Measurements from ENCODE around the gene WFIKKN2.
"Not testable (repeated sequence)": the region's sequence is repeated elsewhere in the genome, so short reads cannot be mapped to it uniquely, and the experiment has no call there.

DNA sequence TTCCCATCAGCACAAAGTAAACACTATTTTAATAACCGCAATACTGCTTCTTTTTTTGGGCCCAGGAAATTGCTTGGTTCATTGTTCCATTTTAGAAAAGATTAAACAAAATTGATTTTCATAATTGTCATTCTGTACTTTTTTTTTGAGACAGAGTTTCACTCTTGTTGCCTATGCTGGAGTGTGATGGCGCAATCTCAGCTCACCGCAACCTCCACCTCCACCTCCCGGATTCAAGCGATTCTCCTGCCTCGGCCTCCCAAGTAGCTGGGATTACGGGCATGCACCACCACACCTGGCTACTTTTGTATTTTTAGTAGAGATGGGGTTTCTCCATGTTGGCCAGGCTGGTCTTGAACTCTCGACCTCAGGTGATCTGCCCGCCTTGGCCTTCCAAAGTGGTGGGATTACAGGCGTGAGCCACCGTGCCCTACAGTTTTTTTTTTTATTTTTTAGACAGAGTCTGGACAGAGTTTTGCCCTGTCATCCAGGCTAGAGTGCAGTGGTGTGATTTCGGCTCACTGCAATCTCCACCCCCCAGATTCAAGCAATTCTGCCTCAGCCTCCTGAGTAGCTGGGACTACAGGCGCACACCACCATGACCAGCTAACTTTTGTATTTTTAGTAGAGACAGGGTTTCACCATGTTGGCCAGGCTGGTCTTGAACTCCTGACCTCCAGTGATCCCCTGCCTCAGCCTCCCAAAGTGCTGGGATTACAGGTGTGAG, 30.5 kb upstream of the WFIKKN2 start:
- TF ChIP-seq, protein P1, sequence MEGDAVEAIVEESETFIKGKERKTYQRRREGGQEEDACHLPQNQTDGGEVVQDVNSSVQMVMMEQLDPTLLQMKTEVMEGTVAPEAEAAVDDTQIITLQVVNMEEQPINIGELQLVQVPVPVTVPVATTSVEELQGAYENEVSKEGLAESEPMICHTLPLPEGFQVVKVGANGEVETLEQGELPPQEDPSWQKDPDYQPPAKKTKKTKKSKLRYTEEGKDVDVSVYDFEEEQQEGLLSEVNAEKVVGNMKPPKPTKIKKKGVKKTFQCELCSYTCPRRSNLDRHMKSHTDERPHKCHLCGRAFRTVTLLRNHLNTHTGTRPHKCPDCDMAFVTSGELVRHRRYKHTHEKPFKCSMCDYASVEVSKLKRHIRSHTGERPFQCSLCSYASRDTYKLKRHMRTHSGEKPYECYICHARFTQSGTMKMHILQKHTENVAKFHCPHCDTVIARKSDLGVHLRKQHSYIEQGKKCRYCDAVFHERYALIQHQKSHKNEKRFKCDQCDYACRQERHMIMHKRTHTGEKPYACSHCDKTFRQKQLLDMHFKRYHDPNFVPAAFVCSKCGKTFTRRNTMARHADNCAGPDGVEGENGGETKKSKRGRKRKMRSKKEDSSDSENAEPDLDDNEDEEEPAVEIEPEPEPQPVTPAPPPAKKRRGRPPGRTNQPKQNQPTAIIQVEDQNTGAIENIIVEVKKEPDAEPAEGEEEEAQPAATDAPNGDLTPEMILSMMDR (IDR thresholded peaks at IDR 0.05): not testable (repeated sequence)
- not testable (repeated sequence) for TF ChIP-seq ZFX (IDR thresholded peaks at IDR 0.05; ENCODE audit: borderline replicate concordance)
